Gastroesophageal sphincter (tissue), 3 donors: ENCODE measurements around the gene TACR2.

Experiments used
- CTCF ChIP-seq, 4 experiments: fragments of 200-600 bp in 2 of 4; fragments of 450-650 bp in 2 of 4; sonication (generic) in 1 of 4; IDR thresholded peaks; one replicate each; pipeline ENCODE4 v1.5.1; 2017 to 2019; ENCODE audit warnings: antibody characterized with exemption in 4 of 4, mild to moderate bottlenecking in 2 of 4, moderate library complexity in 2 of 4
- EP300 ChIP-seq: sonication (generic); formaldehyde crosslinking; IDR thresholded peaks from one replicate; pipeline ENCODE4 v1.6.1; 2017; ENCODE audit warnings: antibody characterized with exemption, mild to moderate bottlenecking
- POLR2A ChIP-seq, 2 donors: fragments of 450-650 bp; IDR thresholded peaks; one replicate each; pipeline ENCODE4 v1.6.1; 2017; ENCODE audit warnings: antibody characterized with exemption in 2 of 2, mild to moderate bottlenecking in 2 of 2, moderate library complexity in 1 of 2

GRCh38 chr10:69379800-69380199, 36.9 kb downstream of the TACR2 start:
- TF ChIP-seq CTCF (IDR thresholded peaks at IDR 0.05) (no peak), POLR2A (IDR thresholded peaks at IDR 0.05) (no peak), EP300 (no peak)
